ENCODE data around the gene SORL1. TPM values are rescaled to one million over a fixed set of nuclear protein-coding genes. Genes with fewer than 3 reads are reported as not detected.

Gene SORL1
- total RNA-seq, 1 donor from 2014 or later, result 13.8 TPM

DNA sequence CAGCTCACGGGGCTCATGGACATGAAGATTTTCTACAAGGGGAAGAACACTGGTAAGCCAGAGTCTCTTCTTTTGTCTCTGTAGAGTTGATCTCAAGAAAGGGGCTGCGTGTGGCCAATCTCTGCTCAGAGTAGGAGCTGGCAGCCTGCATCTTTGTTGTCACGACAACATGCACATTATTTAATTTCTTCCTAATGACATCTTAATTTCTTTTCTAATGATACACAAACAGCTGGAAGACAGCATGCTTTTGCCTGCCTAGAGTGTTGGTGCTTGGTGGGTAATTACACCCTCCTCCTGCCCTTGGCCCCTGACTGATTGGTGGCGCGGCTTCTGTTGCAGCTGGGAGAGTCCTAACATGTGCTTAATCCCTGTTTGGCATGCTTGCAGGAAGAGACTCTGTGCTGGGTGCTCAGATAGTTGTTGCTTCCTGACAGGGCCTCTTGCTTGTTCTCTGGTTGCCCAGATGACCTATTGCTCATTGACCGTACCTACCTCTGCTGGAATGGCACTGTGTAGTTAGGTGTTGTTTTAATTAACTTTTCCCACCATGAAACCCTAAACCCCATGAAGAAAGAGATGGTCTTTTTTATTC, 107.6 kb downstream of the SORL1 start:
- DNase-seq (ENCODE audit: low read depth, low spot score), result no peak
- Mint-ChIP-seq H3K27me3 (ENCODE audit: low read depth) (no peaks in the 10 kb centered on the region), H3K4me1 (peaks cover 17% of the 10 kb centered on the region), H3K27ac (ENCODE audit: unreplicated experiment) (no peak overlapping the region), H3K9me3 (no peaks in the 10 kb centered on the region), H3K36me3 (ENCODE audit: low read depth) (peaks cover 6% of the 10 kb centered on the region), H3K4me3 (no peak overlapping the region)
- TF ChIP-seq, protein P1, sequence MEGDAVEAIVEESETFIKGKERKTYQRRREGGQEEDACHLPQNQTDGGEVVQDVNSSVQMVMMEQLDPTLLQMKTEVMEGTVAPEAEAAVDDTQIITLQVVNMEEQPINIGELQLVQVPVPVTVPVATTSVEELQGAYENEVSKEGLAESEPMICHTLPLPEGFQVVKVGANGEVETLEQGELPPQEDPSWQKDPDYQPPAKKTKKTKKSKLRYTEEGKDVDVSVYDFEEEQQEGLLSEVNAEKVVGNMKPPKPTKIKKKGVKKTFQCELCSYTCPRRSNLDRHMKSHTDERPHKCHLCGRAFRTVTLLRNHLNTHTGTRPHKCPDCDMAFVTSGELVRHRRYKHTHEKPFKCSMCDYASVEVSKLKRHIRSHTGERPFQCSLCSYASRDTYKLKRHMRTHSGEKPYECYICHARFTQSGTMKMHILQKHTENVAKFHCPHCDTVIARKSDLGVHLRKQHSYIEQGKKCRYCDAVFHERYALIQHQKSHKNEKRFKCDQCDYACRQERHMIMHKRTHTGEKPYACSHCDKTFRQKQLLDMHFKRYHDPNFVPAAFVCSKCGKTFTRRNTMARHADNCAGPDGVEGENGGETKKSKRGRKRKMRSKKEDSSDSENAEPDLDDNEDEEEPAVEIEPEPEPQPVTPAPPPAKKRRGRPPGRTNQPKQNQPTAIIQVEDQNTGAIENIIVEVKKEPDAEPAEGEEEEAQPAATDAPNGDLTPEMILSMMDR (conservative IDR thresholded peaks at IDR 0.05), result no peak

DNA sequence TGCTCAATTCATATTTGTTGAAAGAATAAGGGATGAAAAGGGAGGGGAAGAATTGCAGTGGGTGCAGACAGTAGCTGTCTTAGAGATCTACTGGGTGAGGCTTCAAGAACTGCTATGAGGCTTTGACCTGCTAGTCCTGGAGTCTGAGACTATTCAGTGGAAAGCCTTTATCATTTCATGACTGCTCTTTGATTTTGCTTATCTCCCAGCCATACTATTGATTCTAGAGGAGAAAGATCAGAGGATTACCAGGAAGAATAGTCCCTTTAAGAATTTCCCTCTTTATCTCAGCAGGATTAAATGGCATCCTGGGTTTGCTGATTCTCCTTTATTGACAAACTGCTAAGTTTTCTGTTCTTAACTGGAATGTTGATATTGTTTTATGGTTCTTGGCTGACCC, 108.1 kb downstream of the SORL1 start:
- DNase-seq (ENCODE audit: low read depth, low spot score), result no peak
- TF ChIP-seq, protein P1 (conservative IDR thresholded peaks at IDR 0.05), result no peak
- Mint-ChIP-seq H3K27me3 (ENCODE audit: low read depth) (no peaks in the 10 kb centered on the region), H3K36me3 (ENCODE audit: low read depth) (peaks cover 6% of the 10 kb centered on the region), H3K4me3 (no peak overlapping the region), H3K27ac (ENCODE audit: unreplicated experiment) (no peak overlapping the region), H3K4me1 (peaks cover 11% of the 10 kb centered on the region), H3K9me3 (no peaks in the 10 kb centered on the region)

DNA sequence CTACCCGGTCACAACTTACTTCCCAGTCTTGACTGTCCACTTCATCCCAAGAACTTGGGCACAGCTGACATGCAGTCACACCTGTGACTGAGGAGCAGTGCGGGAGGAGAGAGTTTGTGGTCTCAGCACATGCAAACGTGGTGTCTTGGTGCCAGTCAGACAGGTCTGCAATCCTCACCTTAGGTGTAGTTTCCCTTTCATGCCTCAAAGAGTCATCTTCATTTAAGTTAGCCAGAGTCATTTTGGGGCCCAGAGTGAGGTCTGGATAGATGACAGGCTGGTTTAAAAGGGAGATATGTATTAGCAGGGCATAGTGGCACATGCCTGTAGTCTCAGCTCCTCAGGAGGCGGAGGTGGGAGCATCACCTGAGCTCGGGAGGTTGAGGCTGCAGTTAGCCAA, 109.1 kb downstream of the SORL1 start:
- H3K9me3 Mint-ChIP-seq, result no peaks in the 10 kb centered on the region
- H3K27me3 Mint-ChIP-seq (ENCODE audit: low read depth), result no peaks in the 10 kb centered on the region
- no peak overlapping the region for H3K27ac Mint-ChIP-seq (ENCODE audit: unreplicated experiment)
- peaks cover 4% of the 10 kb centered on the region for H3K4me1 Mint-ChIP-seq
- H3K4me3 Mint-ChIP-seq, result no peak overlapping the region
- TF ChIP-seq, protein P1 (conservative IDR thresholded peaks at IDR 0.05), result no peak
- H3K36me3 Mint-ChIP-seq (ENCODE audit: low read depth), result peaks cover 3% of the 10 kb centered on the region
- DNase-seq (ENCODE audit: low read depth, low spot score), result no peak

DNA sequence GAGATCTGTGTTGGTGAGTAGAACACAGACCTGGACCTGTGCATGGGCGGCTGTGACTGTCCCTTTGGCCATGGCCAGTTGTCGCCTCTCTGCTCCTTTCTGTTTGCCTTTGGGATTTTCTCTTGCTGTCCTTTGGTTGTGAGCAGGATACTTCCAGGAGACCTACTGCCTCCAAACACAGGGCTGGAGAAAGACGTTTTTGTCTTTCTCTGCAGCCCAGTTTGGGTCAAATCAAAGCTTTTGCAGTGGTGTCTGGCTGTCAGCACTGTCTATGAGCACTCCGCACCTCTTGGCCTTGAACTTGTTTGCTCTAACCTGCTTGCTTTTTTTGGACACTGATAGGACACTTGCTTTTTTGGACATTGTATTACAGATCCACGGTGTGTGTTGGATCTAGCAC, 109.6 kb downstream of the SORL1 start:
- Mint-ChIP-seq H3K36me3 (ENCODE audit: low read depth) (no peaks in the 10 kb centered on the region), H3K4me3 (no peak overlapping the region), H3K9me3 (no peaks in the 10 kb centered on the region), H3K4me1 (peaks cover 4% of the 10 kb centered on the region), H3K27me3 (ENCODE audit: low read depth) (no peaks in the 10 kb centered on the region), H3K27ac (ENCODE audit: unreplicated experiment) (no peak overlapping the region)
- DNase-seq (ENCODE audit: low read depth, low spot score), result no peak
- TF ChIP-seq, protein P1 (conservative IDR thresholded peaks at IDR 0.05), result no peak

DNA sequence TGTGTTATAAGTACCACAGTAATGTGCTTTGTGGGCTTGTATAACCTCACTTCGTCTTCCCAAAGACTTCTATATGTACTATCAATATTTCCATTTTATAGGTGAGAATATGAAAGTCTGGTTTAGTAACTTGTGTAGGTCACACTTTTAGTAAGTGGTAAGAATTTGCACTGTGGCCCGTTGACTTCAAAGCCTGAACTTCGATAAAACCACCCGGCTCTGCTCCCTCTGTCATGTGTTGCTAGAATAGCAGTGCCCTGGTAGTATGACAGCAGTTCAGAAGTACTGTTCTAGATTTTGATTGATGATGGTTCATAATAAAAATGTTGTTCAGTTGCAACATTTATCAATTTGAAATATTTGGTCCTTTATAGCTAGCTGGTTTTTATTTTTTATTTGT, 110.9 kb downstream of the SORL1 start:
- H3K4me1 Mint-ChIP-seq, result peaks cover 4% of the 10 kb centered on the region
- no peaks in the 10 kb centered on the region for H3K9me3 Mint-ChIP-seq
- H3K27ac Mint-ChIP-seq (ENCODE audit: unreplicated experiment), result no peak overlapping the region
- no peaks in the 10 kb centered on the region for H3K36me3 Mint-ChIP-seq (ENCODE audit: low read depth)
- DNase-seq (ENCODE audit: low read depth, low spot score), result no peak
- H3K27me3 Mint-ChIP-seq (ENCODE audit: low read depth), result no peaks in the 10 kb centered on the region
- TF ChIP-seq, protein P1 (conservative IDR thresholded peaks at IDR 0.05), result no peak
- no peak overlapping the region for H3K4me3 Mint-ChIP-seq

Measured in neural crest cell (in vitro differentiated cells).